Measurements from ENCODE around the gene KNCN. TPM values are rescaled to one million over a fixed set of nuclear protein-coding genes. Genes with fewer than 3 reads are reported as not detected.
A peak's percentile ranks its signal among the peaks of the same experiment; 100 is the strongest.

The KNCN gene
- total and polyA plus RNA-seq, 7 donors = not detected

DNA sequence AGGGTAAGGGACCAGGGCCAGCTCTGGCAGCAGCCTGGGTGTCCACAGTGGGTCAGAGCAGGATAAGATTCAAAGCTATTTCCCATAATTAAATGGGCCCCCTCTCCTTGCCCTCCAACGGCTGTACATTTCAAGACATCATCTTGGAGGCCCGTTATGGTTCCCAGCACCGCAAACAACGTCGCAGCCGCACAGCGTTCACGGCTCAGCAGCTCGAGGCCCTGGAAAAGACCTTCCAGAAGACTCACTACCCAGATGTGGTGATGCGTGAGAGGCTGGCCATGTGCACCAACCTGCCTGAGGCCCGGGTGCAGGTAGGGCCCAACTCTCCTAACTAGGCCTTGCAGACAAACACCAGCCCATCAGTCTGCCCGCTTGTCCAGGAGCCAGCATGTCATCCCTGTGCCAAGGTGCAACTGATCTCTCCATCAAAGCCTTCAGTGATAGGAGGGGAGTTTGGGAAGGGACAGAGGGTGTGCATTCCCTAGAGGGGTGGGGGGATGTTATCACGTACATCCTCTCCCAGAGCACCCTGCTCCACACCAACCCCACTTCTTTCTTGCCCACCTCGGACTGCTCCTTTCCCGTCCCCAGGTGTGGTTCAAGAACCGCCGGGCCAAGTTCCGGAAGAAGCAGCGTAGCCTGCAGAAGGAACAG lies 41.0 kb downstream of the KNCN start:
- TF ChIP-seq, protein P1, sequence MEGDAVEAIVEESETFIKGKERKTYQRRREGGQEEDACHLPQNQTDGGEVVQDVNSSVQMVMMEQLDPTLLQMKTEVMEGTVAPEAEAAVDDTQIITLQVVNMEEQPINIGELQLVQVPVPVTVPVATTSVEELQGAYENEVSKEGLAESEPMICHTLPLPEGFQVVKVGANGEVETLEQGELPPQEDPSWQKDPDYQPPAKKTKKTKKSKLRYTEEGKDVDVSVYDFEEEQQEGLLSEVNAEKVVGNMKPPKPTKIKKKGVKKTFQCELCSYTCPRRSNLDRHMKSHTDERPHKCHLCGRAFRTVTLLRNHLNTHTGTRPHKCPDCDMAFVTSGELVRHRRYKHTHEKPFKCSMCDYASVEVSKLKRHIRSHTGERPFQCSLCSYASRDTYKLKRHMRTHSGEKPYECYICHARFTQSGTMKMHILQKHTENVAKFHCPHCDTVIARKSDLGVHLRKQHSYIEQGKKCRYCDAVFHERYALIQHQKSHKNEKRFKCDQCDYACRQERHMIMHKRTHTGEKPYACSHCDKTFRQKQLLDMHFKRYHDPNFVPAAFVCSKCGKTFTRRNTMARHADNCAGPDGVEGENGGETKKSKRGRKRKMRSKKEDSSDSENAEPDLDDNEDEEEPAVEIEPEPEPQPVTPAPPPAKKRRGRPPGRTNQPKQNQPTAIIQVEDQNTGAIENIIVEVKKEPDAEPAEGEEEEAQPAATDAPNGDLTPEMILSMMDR (IDR thresholded peaks at IDR 0.05) = no peak
- H3K27me3 ChIP-seq (ENCODE audit: insufficient read depth in 3 of 3, low read length in 2 of 3) = peaks cover 0 to 4% (median 0%) of the 10 kb centered on the region in 3 donors
- H3K4me3 ChIP-seq = no peak overlapping the region
- intact Hi-C loops (cut with DNase I) = no loop called here
- H3K27ac ChIP-seq = no peak overlapping the region
- peak; percentile 2 to 26 for DNase-seq
- H3K9me3 ChIP-seq = no peaks in the 10 kb centered on the region
- no peaks in the 10 kb centered on the region for H3K36me3 ChIP-seq (ENCODE audit: insufficient read depth in 1 of 2, low read depth in 1 of 2)
- H3K4me1 ChIP-seq = no peaks in the 10 kb centered on the region
- WGBS, 3 donors = 91 to 93% (median 93%) methylated on average over 19 of the region's 19 CpGs
- ATAC-seq = no peak

DNA sequence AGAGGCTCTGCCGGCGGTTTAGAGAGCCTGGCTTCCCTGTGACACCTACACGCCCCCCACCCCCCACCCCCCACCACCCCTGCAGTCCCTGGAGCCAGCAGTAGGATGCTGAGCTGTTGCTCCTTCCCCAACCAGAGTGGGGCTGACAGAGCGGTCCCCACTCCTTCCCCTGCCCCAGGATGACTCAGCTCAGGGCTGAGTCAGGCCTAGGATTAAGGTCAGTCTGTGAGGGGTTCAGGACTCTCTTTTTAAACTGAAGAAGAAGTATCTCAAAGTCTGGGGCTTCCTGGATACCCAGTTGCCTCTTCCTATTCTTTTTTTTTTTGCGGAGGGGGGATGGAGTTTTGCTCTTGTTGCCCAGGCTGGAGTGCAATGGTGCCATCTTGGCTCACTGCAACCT lies 42.7 kb downstream of the KNCN start:
- H3K27me3 ChIP-seq (ENCODE audit: insufficient read depth in 3 of 3, low read length in 2 of 3) = peaks cover 0 to 2% (median under 1%) of the 10 kb centered on the region in 3 donors
- TF ChIP-seq, protein P1 (IDR thresholded peaks at IDR 0.05) = no peak
- no peaks in the 10 kb centered on the region for H3K4me1 ChIP-seq
- H3K36me3 ChIP-seq (ENCODE audit: insufficient read depth in 1 of 2, low read depth in 1 of 2) = no peaks in the 10 kb centered on the region
- 78 to 79% (median 79%) methylated on average over 5 of the region's 5 CpGs for WGBS, 3 donors
- DNase-seq (no peak), ATAC-seq (no peak)
- intact Hi-C loops (cut with DNase I) = no loop called here
- no peaks in the 10 kb centered on the region for H3K9me3 ChIP-seq
- H3K27ac ChIP-seq = no peak overlapping the region
- no peak overlapping the region for H3K4me3 ChIP-seq

DNA sequence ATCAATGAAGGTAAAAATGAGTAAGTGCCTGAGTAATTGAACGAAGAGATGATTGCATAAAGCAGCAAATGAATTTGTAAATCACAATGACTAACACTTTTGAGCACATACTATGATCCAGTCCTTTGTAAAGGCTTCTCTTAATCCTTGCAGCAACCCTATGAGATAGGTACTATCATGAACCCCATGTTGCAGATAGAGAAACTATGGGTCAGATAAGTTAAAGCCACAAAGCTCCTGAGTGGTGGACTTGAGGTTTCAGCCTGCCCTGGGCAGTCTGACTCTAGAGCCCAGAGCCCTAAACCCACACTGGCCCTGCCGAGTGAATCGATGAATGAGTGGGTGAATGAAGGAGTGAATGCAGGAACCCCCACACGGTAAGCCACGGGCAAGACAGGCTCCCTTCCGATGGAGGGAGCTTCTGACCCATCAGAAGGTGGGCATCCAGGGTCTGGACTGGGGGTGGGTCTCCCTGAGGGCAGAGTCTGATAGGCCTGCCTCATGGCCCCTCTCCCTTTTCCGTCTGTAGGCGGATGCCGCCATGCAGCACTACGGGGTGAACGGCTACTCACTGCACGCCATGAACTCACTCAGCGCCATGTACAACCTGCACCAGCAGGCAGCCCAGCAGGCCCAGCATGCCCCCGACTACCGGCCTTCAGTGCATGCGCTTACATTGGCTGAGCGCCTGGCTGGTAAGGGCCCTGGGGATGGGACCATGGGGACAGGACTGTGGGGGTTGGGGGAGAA lies 44.8 kb downstream of the KNCN start:
- intact Hi-C loops (cut with DNase I) = no loop called here
- 73 to 83% (median 78%) methylated on average over 17 of the region's 17 CpGs for WGBS, 3 donors
- ATAC-seq = no peak
- Histone ChIP-seq H3K4me3 (no peak overlapping the region), H3K36me3 (ENCODE audit: insufficient read depth in 1 of 2, low read depth in 1 of 2) (no peaks in the 10 kb centered on the region), H3K4me1 (no peaks in the 10 kb centered on the region), H3K27ac (no peak overlapping the region), H3K9me3 (no peaks in the 10 kb centered on the region), H3K27me3 (ENCODE audit: insufficient read depth in 3 of 3, low read length in 2 of 3) (peaks cover 0 to 10% (median 2%) of the 10 kb centered on the region in 3 donors)
- peak in 1 of 2 donors; percentile 32 for DNase-seq
- TF ChIP-seq, protein P1 (IDR thresholded peaks at IDR 0.05) = no peak

DNA sequence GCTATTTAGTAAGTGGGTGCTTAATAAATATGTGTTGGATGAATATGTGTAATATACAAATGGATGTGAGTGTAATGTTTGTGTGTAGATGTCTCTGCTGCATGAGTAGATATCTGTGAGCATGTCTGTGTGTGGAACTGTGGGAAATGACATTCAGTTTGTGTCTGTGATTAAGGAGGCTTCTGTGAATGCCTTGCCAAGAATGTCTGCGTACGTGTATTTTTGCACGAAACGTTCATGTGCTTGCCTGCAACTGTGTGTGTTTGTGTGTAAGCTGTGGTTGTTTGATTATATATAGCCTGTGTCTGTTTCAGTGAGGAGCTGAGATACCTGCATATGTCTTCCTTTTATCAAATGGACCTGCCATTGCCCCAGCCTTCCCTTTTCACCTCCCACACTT lies 48.0 kb downstream of the KNCN start:
- Histone ChIP-seq H3K9me3 (no peaks in the 10 kb centered on the region), H3K27ac (no peak overlapping the region), H3K27me3 (ENCODE audit: insufficient read depth in 3 of 3, low read length in 2 of 3) (peaks cover 0 to 10% (median 2%) of the 10 kb centered on the region in 3 donors), H3K4me1 (no peaks in the 10 kb centered on the region), H3K4me3 (no peak overlapping the region), H3K36me3 (ENCODE audit: insufficient read depth in 1 of 2, low read depth in 1 of 2) (no peaks in the 10 kb centered on the region)
- no peak for ATAC-seq
- no peak for DNase-seq
- 59 to 68% (median 67%) methylated on average over 4 of the region's 4 CpGs for WGBS, 3 donors
- TF ChIP-seq, protein P1 (IDR thresholded peaks at IDR 0.05) = no peak
- intact Hi-C loops (cut with DNase I) = no loop called here

Data from psoas muscle (tissue), 8 donors.